ENCODE measurements around the gene MTHFSD.

The MTHFSD gene

GRCh38 chr16:86495357-86495701 is 59.7 kb downstream of the MTHFSD start:
- no peaks in the 10 kb centered on the region for H3K4me1 ChIP-seq
- no peak for DNase-seq (ENCODE audit: low spot score in 2 of 2)
- H3K9me3 ChIP-seq = no peaks in the 10 kb centered on the region
- in situ Hi-C loops (cut with MboI; ENCODE audit: low sequenced_read_pairs) = no loop called here
- H3K27me3 ChIP-seq (ENCODE audit: low read depth) = peaks cover 91% of the 10 kb centered on the region
- H3K4me3 ChIP-seq = no peak overlapping the region
- H3K36me3 ChIP-seq (replicated peaks) = no peaks in the 10 kb centered on the region

DNA sequence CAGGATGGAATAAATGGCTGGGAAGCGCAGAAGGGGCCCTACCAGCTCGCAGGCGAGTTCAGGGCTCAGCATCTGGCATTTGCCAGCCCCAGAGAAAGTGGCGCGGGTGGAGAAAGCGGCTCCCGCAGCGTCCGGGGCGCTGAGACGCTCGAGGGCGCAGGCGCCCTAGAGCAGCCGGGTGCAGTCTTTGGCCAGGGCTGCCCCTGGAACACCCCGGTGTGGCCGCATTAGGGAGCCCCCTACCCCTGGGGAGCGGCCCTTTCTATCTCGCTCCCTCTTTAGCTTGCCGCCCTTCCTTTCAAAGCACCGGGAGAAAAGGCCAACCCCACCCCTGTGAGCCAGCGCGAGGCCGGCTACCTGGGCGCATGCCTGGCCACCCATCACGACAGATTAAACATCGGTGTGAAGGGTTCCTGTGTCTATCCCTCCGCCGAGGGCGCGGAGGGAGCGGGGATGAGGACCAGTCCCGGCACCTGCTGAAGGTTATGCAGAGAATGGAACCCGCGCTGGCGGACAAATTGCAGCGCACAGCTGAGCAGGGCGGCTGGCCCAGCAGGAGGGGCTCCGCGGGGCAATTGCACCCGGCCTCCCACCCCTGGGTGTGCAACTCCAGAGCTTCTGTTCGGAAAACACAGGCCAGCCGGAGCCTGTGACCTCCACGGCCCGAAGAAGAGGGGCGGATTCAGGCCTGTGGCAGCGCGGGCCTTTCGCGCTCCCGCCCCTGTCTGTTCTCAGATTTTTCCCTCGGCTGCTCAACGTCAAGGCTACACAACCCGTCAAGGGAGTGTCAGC is 60.3 kb downstream of the MTHFSD start:
- Histone ChIP-seq H3K4me1 (no peaks in the 10 kb centered on the region), H3K27me3 (ENCODE audit: low read depth) (peaks cover 91% of the 10 kb centered on the region), H3K4me3 (no peak overlapping the region), H3K9me3 (no peaks in the 10 kb centered on the region), H3K36me3 (replicated peaks) (no peaks in the 10 kb centered on the region)
- in situ Hi-C loops (cut with MboI; ENCODE audit: low sequenced_read_pairs) = no loop called here
- DNase-seq (ENCODE audit: low spot score in 2 of 2) = no peak

- DNase-seq (ENCODE audit: low spot score in 2 of 2) = no peak
- Histone ChIP-seq H3K9me3 (no peaks in the 10 kb centered on the region), H3K4me3 (no peak overlapping the region), H3K27me3 (ENCODE audit: low read depth) (peaks cover 89% of the 10 kb centered on the region), H3K4me1 (no peaks in the 10 kb centered on the region), H3K36me3 (replicated peaks) (no peaks in the 10 kb centered on the region)
- in situ Hi-C loops (cut with MboI; ENCODE audit: low sequenced_read_pairs) = no loop called here
Observed at GRCh38 chr16:86494039-86494564, 60.9 kb downstream of the MTHFSD start.

- DNase-seq (ENCODE audit: low spot score in 2 of 2) = no peak
- in situ Hi-C loops (cut with MboI; ENCODE audit: low sequenced_read_pairs) = no loop called here
- no peaks in the 10 kb centered on the region for H3K9me3 ChIP-seq
- peaks cover 79% of the 10 kb centered on the region for H3K27me3 ChIP-seq (ENCODE audit: low read depth)
- no peaks in the 10 kb centered on the region for H3K36me3 ChIP-seq (replicated peaks)
- no peak overlapping the region for H3K4me3 ChIP-seq
- H3K4me1 ChIP-seq = no peaks in the 10 kb centered on the region
Observed at GRCh38 chr16:86492961-86493629, 61.9 kb downstream of the MTHFSD start.

DNA sequence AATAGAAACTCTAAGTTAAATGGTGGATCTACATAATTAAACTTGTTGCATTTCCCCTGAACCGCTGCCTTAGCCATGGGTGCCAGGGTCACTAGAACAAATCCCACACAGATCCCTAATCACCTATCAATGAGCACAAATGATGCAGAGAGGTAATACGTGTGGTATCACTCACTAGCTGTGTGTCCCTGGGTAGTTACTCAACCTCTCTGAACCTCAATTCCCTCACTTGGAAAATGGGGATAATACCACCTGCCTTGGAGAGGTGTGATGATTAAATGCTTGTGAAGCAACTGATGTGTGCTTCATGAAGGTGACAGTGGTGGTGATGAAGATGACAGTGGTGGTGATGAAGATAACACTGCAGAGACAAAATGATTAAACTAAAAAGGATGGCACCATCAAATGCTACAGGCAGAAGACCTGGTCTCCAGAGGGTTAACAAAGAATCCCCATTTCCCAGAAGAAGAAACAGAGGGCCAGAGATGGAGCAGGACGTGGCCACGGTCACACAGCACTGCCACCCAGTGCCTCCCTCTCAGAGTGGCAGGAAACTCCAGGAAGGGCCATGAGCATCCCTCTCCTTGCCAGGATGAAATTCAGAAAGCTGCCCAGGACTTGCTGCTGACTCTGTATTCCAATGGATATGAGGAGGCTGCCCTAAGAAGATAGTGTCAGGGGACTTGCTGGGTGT is 62.6 kb downstream of the MTHFSD start:
- DNase-seq (ENCODE audit: low spot score in 2 of 2) = no peak
- H3K4me1 ChIP-seq = no peaks in the 10 kb centered on the region
- H3K27me3 ChIP-seq (ENCODE audit: low read depth) = peaks cover 79% of the 10 kb centered on the region
- no peak overlapping the region for H3K4me3 ChIP-seq
- no peaks in the 10 kb centered on the region for H3K9me3 ChIP-seq
- in situ Hi-C loops (cut with MboI; ENCODE audit: low sequenced_read_pairs) = no loop called here
- no peaks in the 10 kb centered on the region for H3K36me3 ChIP-seq (replicated peaks)

DNA sequence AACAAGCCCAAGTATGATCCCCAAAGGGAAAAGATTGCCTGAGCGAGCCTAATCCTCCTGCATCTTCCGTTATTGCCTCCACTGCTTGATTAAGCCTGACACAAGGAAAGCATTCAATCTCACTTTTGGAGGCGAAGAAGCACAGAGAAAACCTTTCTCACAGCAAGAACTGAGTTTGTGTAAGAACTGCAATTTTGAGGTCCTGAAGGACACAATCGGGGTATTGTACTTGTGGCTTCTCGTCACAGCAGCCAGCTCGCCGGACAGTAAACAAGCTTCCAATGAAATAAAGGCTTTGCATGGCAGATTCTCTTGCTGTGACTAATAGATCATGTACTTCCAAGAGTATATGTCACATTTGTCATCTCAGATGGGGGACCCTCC is 63.4 kb downstream of the MTHFSD start:
- no peaks in the 10 kb centered on the region for H3K36me3 ChIP-seq (replicated peaks)
- no peaks in the 10 kb centered on the region for H3K4me1 ChIP-seq
- peaks cover 75% of the 10 kb centered on the region for H3K27me3 ChIP-seq (ENCODE audit: low read depth)
- in situ Hi-C loops (cut with MboI; ENCODE audit: low sequenced_read_pairs) = no loop called here
- no peaks in the 10 kb centered on the region for H3K9me3 ChIP-seq
- no peak overlapping the region for H3K4me3 ChIP-seq
- DNase-seq (ENCODE audit: low spot score in 2 of 2) = no peak

DNA sequence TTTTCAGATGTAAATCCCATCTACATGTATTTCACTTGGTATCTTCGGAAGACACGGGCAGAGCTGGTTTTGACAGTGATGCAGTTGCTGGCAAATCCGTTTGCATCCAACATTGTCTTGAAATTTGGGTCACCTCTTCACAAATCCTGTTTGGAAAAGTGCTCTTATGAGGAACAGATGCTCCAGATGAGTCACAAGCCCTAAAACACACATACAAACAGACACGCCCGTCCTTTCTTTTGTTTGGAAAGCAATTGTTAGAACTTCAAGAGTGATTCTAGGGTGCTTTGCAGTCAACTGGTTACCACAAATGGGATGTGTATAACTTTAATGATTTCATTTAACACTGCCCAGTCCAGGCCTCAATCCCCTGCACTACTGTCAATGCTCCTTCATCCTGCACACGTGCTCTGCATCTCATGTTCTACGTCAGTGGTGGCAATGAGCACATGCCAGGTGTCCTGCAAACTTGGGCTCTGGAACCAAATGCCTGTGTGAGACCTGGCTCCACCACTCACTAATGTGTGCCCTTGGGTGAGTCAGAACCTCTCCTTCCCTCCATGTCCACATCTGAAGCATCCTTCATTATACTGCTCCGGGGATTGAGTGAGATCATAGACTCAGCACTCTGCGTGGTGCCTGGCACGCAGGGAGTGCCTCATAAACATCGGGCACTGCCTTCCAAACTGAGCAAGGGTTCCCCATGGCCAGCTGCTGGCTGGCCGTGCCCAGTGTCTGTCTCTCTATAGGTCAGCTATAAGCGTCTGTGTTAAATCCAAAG is 64.0 kb downstream of the MTHFSD start:
- Histone ChIP-seq H3K27me3 (ENCODE audit: low read depth) (peaks cover 69% of the 10 kb centered on the region), H3K4me1 (no peaks in the 10 kb centered on the region), H3K36me3 (replicated peaks) (no peaks in the 10 kb centered on the region), H3K9me3 (no peaks in the 10 kb centered on the region), H3K4me3 (no peak overlapping the region)
- in situ Hi-C loops (cut with MboI; ENCODE audit: low sequenced_read_pairs) = no loop called here
- no peak for DNase-seq (ENCODE audit: low spot score in 2 of 2)

GRCh38 chr16:86485746-86486145 is 69.3 kb downstream of the MTHFSD start:
- no peak overlapping the region for H3K4me3 ChIP-seq

DNA sequence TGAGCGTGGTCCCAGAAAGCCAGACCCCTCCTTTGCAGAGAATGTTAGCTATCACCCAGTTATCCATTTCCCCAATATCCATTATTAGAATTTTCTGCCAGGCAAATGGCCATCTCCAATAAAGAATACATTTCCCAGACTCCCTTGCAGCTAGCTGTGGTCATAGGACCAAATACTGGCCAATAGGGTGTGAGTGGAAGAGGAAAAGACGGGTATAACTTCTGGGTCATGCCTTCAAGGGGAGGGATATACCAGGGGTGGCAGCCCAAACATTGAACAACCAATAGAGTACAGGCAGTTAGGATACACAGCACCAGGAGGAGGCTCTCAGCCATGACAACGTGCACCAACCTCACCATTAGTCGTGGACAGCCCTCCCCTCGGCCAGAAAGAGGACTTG is 70.8 kb downstream of the MTHFSD start:
- H3K4me3 ChIP-seq = no peak overlapping the region
- no peaks in the 10 kb centered on the region for H3K36me3 ChIP-seq (replicated peaks)
- no peak for DNase-seq (ENCODE audit: low spot score in 2 of 2)
- H3K9me3 ChIP-seq = 0 out of 2 replicates have a peak, but pooled peaks cover 4% of the 10 kb centered on the region
- in situ Hi-C loops (cut with MboI; ENCODE audit: low sequenced_read_pairs) = no loop called here
- peaks cover 9% of the 10 kb centered on the region for H3K27me3 ChIP-seq (ENCODE audit: low read depth)
- no peaks in the 10 kb centered on the region for H3K4me1 ChIP-seq

More at GRCh38 chr16:86485746-86486145, 69.3 kb downstream of the MTHFSD start:
- no peaks in the 10 kb centered on the region for H3K4me1 ChIP-seq
- no peaks in the 10 kb centered on the region for H3K36me3 ChIP-seq (replicated peaks)
- peaks cover 20% of the 10 kb centered on the region for H3K27me3 ChIP-seq (ENCODE audit: low read depth)
- no peak for DNase-seq (ENCODE audit: low spot score in 2 of 2)
- 0 out of 2 replicates have a peak, but pooled peaks cover 4% of the 10 kb centered on the region for H3K9me3 ChIP-seq
- in situ Hi-C loops (cut with MboI; ENCODE audit: low sequenced_read_pairs) = no loop called here

GRCh38 chr16:86481607-86482006 is 73.4 kb downstream of the MTHFSD start:
- H3K9me3 ChIP-seq = 0 out of 2 replicates have a peak, but pooled peaks cover 4% of the 10 kb centered on the region
- DNase-seq (ENCODE audit: low spot score in 2 of 2) = no peak
- no peak overlapping the region for H3K4me3 ChIP-seq
- no peaks in the 10 kb centered on the region for H3K36me3 ChIP-seq (replicated peaks)
- no peaks in the 10 kb centered on the region for H3K4me1 ChIP-seq
- H3K27me3 ChIP-seq (ENCODE audit: low read depth) = peaks cover 4% of the 10 kb centered on the region
- in situ Hi-C loops (cut with MboI; ENCODE audit: low sequenced_read_pairs) = no loop called here

GRCh38 chr16:86480444-86480843 is 74.6 kb downstream of the MTHFSD start:
- H3K9me3 ChIP-seq = 0 out of 2 replicates have a peak, but pooled peaks cover 4% of the 10 kb centered on the region
- H3K36me3 ChIP-seq (replicated peaks) = no peaks in the 10 kb centered on the region
- no peak for DNase-seq (ENCODE audit: low spot score in 2 of 2)
- in situ Hi-C loops (cut with MboI; ENCODE audit: low sequenced_read_pairs) = no loop called here
- H3K4me3 ChIP-seq = no peak overlapping the region
- peaks cover 4% of the 10 kb centered on the region for H3K27me3 ChIP-seq (ENCODE audit: low read depth)
- no peaks in the 10 kb centered on the region for H3K4me1 ChIP-seq

All from HAP-1 (cell line).